Stimulated activated CD8-positive, alpha-beta memory T cell treated with anti-CD3 and anti-CD28 coated beads, Interleukin-2, amount 100 ng/mL, for 1 hour (primary cell): Measurements from ENCODE around the gene TMPRSS2.

Source experiments
- DNase-seq, 2 donors: peaks; one replicate each; pipeline ENCODE4 v3.0.0-alpha.2; 2020; ENCODE audit warnings: low read depth in 2 of 2

TMPRSS2 gene

GRCh38 chr21:41509733-41510132 lies 1.8 kb upstream of the TMPRSS2 start:
- no peak for DNase-seq

GRCh38 chr21:41509145-41509496 lies 1.2 kb upstream of the TMPRSS2 start:
- DNase-seq: no peak

GRCh38 chr21:41508415-41509144 lies 622 bp upstream of the TMPRSS2 start:
- no peak for DNase-seq

GRCh38 chr21:41506611-41507520 lies 1.1 kb downstream of the TMPRSS2 start:
- no peak for DNase-seq

DNA sequence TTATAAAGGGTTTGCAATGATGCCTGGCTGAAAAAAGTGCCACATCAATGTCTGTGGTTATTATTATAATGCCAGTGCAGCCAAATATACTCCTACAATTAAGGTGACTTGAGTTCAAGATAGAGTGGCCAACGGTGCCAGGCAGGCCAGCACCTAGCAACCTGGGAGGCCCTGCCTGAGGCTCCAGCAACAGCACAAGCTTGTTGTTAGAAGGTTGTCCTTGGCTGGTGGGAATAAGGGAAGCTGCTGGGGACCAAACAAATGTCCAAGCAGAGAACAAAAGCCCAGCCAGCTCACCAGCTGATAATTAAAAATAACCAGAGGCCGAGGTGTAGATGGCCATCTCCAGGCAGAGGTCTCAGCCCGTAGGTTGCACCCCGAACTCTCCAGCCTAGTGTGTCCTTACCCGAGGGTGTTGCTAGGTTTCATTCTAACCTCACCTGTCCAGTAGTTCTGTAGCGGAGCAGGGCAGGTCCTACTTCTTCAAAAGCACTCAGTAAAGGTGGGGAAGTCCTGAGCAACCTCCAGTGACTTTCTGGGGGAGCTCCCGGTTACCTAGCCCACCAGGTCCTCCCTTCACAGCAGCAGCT lies 1.9 kb downstream of the TMPRSS2 start:
- no peak for DNase-seq

- no peak for DNase-seq
Observed at GRCh38 chr21:41504030-41504429, 3.9 kb downstream of the TMPRSS2 start.

- no peak for DNase-seq
Observed at GRCh38 chr21:41503331-41503730, 4.6 kb downstream of the TMPRSS2 start.

- DNase-seq: no peak
Observed at GRCh38 chr21:41501919-41502318, 6.0 kb downstream of the TMPRSS2 start.

DNA sequence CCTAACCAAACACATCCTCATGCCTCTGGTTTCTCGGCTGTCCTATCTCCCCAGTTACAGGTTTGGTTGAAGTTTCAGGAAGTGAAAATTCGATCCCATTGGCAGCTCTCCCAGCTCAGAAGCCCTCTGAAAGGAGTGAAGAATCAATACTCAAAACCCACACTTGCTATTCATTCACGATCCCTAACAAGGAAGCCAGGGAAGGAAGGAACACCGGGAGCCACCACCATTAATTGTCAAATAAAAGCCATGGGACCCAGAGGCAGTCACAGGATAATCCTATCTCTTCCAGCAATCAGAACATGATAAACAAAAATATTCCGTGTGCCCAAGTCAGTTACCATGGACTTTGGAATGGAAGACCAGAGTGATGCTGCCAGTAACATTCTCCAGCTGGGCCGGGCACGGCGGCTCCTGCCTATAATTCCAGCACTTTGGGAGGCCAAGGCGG lies 7.0 kb downstream of the TMPRSS2 start:
- DNase-seq: no peak

DNA sequence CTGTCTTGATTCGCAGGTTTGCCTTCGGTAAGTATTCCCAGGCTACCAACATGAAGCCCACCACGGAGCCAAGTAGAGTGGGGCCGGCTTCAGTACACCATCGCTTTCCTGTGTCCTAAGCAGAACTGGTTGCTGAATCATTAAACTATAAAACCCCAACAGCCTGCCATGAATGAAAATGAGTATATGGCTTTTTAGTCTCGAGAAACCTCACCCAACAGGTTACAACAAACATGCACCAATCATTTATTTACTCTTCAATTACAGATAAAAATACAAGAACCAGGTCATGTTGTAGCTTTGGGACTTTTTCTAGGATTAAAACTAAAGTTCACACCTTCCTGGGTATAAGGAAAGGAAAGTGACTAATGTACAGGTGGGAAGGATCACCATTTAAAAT lies 7.6 kb downstream of the TMPRSS2 start:
- no peak for DNase-seq

DNA sequence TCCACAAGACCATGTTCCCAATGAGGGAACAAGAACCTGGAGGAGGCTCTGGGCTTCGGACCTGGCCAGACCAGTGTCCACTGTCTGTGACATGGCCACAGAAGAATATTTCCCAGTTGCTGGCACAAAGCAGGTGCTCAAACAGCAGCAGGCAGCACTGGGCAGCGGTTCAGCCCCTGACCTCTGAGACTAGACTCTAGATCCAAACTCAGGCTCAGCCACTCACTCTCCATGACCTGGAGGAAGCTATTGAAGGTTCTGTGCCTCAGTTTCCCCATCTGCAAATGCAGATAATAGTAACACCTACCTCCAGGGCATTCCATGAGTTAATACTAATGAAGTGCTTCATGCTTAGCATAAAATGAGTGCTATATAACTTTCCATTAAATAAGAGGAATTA lies 8.0 kb downstream of the TMPRSS2 start:
- DNase-seq: no peak

DNA sequence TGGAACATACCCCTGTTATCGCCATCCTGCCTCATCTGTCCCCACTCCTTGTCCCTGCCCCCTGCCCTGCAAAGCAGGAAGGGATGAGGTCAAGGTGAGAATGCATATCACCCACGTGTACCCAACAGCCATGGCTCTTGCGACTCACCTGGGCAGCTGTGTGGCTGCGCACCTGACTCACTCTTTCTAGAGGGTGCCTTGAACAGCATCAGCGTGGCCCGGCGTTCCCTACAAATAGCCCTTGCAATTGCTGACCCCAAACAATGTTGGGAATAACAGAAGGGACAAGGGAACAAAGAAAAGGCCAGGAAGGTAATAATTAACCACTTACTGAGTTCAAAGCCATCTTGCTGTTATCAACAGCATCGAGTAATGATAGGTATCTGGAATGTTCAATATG lies 10.2 kb downstream of the TMPRSS2 start:
- DNase-seq: no peak

DNA sequence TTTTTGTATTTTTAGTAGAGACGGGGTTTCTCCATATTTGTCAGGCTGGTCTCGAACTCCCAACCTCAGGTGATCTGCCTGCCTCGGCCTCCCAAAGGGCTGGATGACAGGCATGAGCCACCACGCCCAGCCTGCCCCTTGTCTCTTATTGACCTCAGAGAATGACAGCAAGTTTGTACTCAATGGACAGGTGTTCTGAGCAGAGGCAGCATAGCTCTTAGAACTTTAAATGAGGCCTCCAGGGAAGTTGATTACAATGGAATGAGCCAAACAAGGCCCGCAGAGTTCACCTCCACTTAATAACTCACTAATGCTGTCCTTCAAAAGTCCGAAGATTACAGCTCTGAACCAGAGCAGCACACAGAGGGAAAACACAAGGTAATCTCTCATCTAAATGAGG lies 10.9 kb downstream of the TMPRSS2 start:
- no peak for DNase-seq

DNA sequence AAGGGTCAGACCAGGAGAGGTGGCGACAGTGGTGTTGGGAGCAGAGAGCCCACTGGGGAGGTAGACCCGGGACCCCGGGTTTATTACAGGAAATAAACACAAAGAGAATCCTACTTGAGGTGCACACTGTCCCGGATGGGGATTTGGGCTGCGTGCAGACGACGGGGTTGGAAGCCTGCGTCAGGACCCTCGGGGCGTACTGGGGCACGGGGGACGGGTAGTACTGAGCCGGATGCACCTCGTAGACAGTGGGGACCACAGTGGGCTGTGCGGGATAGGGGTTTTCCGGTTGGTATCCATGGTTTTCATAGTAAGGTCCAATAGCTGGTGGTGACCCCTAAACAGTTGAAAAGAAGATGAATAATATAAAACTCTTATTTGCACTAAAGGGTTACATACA lies 13.7 kb downstream of the TMPRSS2 start:
- no peak for DNase-seq

- no peak for DNase-seq
Observed at GRCh38 chr21:41491412-41491811, 16.5 kb downstream of the TMPRSS2 start.

DNA sequence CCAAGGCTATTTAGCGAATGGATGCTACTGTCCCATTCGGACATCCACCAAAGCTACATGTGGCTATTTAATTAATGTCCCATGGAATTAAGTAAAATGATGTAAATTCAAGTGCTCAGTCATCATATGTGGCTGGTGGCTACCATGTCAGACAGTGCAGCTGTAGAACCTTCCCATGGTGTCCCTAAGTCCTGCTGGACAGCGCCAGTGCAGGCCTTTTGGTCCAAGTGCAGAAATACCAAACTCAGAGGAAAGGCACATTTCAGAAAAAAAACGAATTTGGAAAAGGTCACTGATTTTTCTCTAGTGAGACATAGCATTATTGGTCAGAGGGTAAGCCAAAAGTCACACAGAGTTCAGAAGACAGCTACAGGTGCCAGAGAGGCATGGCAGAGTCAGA lies 17.6 kb downstream of the TMPRSS2 start:
- no peak for DNase-seq

GRCh38 chr21:41489329-41489728 lies 18.6 kb downstream of the TMPRSS2 start:
- DNase-seq: no peak

GRCh38 chr21:41488080-41488479 lies 19.9 kb downstream of the TMPRSS2 start:
- DNase-seq: no peak

GRCh38 chr21:41487082-41487481 lies 20.9 kb downstream of the TMPRSS2 start:
- no peak for DNase-seq

DNA sequence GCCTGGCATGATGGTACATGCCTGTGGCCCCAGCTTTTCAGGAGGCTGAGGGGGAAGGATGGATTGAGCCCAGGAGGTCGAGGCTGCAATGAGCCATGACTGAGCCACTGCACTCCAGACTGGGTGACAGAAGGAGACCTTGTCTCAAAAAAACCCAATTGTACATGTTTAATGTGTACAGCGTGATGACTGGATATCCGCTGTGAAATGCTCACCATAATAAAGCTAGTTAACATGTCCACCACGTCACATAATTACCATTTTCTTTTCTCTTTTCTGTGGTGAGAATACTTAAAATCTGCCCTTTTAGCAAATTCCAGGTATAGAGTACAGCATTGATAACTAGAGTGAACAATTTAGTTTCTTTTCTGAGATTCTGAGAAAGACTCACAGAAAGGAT lies 24.0 kb downstream of the TMPRSS2 start:
- no peak for DNase-seq

GRCh38 chr21:41483415-41483814 lies 24.5 kb downstream of the TMPRSS2 start:
- DNase-seq: no peak

- no peak for DNase-seq
Observed at GRCh38 chr21:41482980-41483379, 25.0 kb downstream of the TMPRSS2 start.

DNA sequence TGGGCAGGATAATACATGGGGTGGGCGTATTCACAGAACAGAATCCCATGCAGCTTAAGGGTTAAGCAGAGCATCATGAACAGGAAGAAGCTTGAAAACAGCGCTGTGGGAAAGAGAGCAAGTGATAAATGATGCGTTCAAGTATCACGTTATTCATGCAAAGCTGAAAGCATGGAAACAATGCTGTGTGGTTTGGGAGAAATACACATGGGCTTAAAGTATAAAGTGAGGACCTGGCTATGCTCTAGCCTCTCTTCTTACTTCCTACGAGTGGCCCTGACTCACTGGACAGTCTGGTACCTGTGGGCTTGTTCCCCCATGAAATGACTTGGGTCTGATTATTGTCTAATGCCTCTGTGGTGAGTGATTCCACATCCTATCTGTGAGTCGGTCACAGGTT lies 25.7 kb downstream of the TMPRSS2 start:
- DNase-seq: no peak
